Measurements from ENCODE around the gene CBX1. TPM values are rescaled to one million over a fixed set of nuclear protein-coding genes. Genes with fewer than 3 reads are reported as not detected.

The CBX1 gene
- total RNA-seq, 2 donors from 2014 or later: 173 to 230 TPM

- Mint-ChIP-seq H3K4me1 (peaks cover 10% of the 10 kb centered on the region), H3K36me3 (ENCODE audit: low read depth) (no peaks in the 10 kb centered on the region), H3K9me3 (no peaks in the 10 kb centered on the region), H3K4me3 (no peak overlapping the region), H3K27ac (no peak overlapping the region), H3K27me3 (ENCODE audit: insufficient read depth) (peaks cover 3% of the 10 kb centered on the region)
- Histone ChIP-seq H3K9me3 (ENCODE audit: control insufficient read depth, low read length) (no peaks in the 10 kb centered on the region), H3K27me3 (ENCODE audit: control insufficient read depth, insufficient read depth, low read length, poor library complexity, severe bottlenecking) (no peaks in the 10 kb centered on the region), H3K4me1 (ENCODE audit: control insufficient read depth, insufficient read depth, low read length) (peaks cover 7% of the 10 kb centered on the region), H3K9ac (ENCODE audit: extremely low read depth, low read length, poor library complexity, severe bottlenecking) (no peak overlapping the region), H3K36me3 (ENCODE audit: control insufficient read depth, insufficient read depth, low read length) (no peaks in the 10 kb centered on the region), H3K4me3 (ENCODE audit: low read length) (no peak overlapping the region), H3K27ac (ENCODE audit: low read depth, low read length) (no peak overlapping the region)
- DNase-seq: peak; percentile 46
- 85 to 93% methylated on average over 2 of the region's 2 CpGs for WGBS, 2 experiments (ENCODE audit: insufficient coverage in 1 of 2, insufficient read length in 1 of 2)
- TF ChIP-seq CTCF (conservative IDR thresholded peaks at IDR 0.05): no peak
Observed at GRCh38 chr17:48139944-48140343, 38.7 kb upstream of the CBX1 start.

- peaks cover 6% of the 10 kb centered on the region for H3K27me3 Mint-ChIP-seq (ENCODE audit: insufficient read depth)
- no peaks in the 10 kb centered on the region for H3K36me3 ChIP-seq (ENCODE audit: control insufficient read depth, insufficient read depth, low read length)
- no peak overlapping the region for H3K4me3 ChIP-seq (ENCODE audit: low read length)
- TF ChIP-seq CTCF (conservative IDR thresholded peaks at IDR 0.05): no peak
- H3K4me3 Mint-ChIP-seq: no peak overlapping the region
- peaks cover 1% of the 10 kb centered on the region for H3K4me1 Mint-ChIP-seq
- H3K4me1 ChIP-seq (ENCODE audit: control insufficient read depth, insufficient read depth, low read length): no peaks in the 10 kb centered on the region
- H3K27ac Mint-ChIP-seq: no peak overlapping the region
- no peak for DNase-seq
- no peaks in the 10 kb centered on the region for H3K36me3 Mint-ChIP-seq (ENCODE audit: low read depth)
- H3K27ac ChIP-seq (ENCODE audit: low read depth, low read length): no peak overlapping the region
- 91 to 100% methylated on average over 1 of the region's 1 CpG for WGBS, 2 experiments (ENCODE audit: insufficient coverage in 1 of 2, insufficient read length in 1 of 2)
- H3K9ac ChIP-seq (ENCODE audit: extremely low read depth, low read length, poor library complexity, severe bottlenecking): no peak overlapping the region
- H3K9me3 ChIP-seq (ENCODE audit: control insufficient read depth, low read length): no peaks in the 10 kb centered on the region
- no peaks in the 10 kb centered on the region for H3K27me3 ChIP-seq (ENCODE audit: control insufficient read depth, insufficient read depth, low read length, poor library complexity, severe bottlenecking)
- H3K9me3 Mint-ChIP-seq: no peaks in the 10 kb centered on the region
Observed at GRCh38 chr17:48137656-48138055, 36.4 kb upstream of the CBX1 start.

GRCh38 chr17:48134912-48135480 is 33.7 kb upstream of the CBX1 start:
- Mint-ChIP-seq H3K9me3 (no peaks in the 10 kb centered on the region), H3K27ac (no peak overlapping the region), H3K4me1 (peaks cover 7% of the 10 kb centered on the region), H3K4me3 (no peak overlapping the region), H3K27me3 (ENCODE audit: insufficient read depth) (peaks cover 6% of the 10 kb centered on the region), H3K36me3 (ENCODE audit: low read depth) (no peaks in the 10 kb centered on the region)
- peak; percentile 72 for DNase-seq
- no peaks in the 10 kb centered on the region for H3K4me1 ChIP-seq (ENCODE audit: control insufficient read depth, insufficient read depth, low read length)
- peak; percentile 66 for TF ChIP-seq CTCF (conservative IDR thresholded peaks at IDR 0.05)
- WGBS, 2 experiments (ENCODE audit: insufficient coverage in 1 of 2, insufficient read length in 1 of 2): 94 to 100% methylated on average over 2 to 3 of the region's 3 CpGs
- H3K4me3 ChIP-seq (ENCODE audit: low read length): no peak overlapping the region
- no peaks in the 10 kb centered on the region for H3K27me3 ChIP-seq (ENCODE audit: control insufficient read depth, insufficient read depth, low read length, poor library complexity, severe bottlenecking)
- no peaks in the 10 kb centered on the region for H3K36me3 ChIP-seq (ENCODE audit: control insufficient read depth, insufficient read depth, low read length)
- no peak overlapping the region for H3K9ac ChIP-seq (ENCODE audit: extremely low read depth, low read length, poor library complexity, severe bottlenecking)
- H3K27ac ChIP-seq (ENCODE audit: low read depth, low read length): no peak overlapping the region
- H3K9me3 ChIP-seq (ENCODE audit: control insufficient read depth, low read length): no peaks in the 10 kb centered on the region
